Measurements from ENCODE around the gene PITX3.

DNA sequence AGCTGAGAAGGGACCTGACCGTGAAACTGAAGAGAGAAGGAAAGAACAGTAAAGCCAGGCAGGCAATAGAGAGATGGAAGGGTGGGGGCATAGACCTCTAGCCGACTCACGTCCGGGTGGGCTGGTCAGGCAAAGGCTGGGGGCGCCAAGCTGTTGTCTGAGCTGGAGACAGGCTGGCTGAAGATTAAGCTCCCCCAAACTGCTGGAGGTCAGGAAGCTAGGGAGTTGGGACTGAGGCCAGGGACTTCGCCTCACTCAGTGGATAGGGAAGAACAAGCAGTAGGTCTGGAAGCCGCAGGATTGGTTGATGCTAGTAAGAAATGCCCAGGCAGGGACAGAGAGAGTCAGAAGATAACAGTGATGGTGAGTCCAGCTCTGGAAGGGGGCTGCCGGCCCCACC, 5.3 kb downstream of the PITX3 start:
- TF ChIP-seq ZNF223 (tag by site-specific recombination; IDR thresholded peaks at IDR 0.05) (no peak), TCF7L2 (IDR thresholded peaks at IDR 0.05; ENCODE audit: borderline replicate concordance, low read depth, low read length) (no peak), ZNF510 (tag by site-specific recombination; IDR thresholded peaks at IDR 0.05; ENCODE audit: insufficient replicate concordance) (no peak), ZNF394 (tag by site-specific recombination; IDR thresholded peaks at IDR 0.05; ENCODE audit: borderline replicate concordance) (no peak), ZNF175 (tag by site-specific recombination; IDR thresholded peaks at IDR 0.05) (no peak), KLF9 (tag by site-specific recombination; IDR thresholded peaks at IDR 0.05; ENCODE audit: low read depth) (no peak), YY2 (tag by site-specific recombination; IDR thresholded peaks at IDR 0.05) (no peak)
- TF ChIP-seq, protein P1, sequence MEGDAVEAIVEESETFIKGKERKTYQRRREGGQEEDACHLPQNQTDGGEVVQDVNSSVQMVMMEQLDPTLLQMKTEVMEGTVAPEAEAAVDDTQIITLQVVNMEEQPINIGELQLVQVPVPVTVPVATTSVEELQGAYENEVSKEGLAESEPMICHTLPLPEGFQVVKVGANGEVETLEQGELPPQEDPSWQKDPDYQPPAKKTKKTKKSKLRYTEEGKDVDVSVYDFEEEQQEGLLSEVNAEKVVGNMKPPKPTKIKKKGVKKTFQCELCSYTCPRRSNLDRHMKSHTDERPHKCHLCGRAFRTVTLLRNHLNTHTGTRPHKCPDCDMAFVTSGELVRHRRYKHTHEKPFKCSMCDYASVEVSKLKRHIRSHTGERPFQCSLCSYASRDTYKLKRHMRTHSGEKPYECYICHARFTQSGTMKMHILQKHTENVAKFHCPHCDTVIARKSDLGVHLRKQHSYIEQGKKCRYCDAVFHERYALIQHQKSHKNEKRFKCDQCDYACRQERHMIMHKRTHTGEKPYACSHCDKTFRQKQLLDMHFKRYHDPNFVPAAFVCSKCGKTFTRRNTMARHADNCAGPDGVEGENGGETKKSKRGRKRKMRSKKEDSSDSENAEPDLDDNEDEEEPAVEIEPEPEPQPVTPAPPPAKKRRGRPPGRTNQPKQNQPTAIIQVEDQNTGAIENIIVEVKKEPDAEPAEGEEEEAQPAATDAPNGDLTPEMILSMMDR (tag by site-specific recombination; IDR thresholded peaks at IDR 0.05): no peak

Data from HEK293 (cell line).